Activated effector memory CD4-positive, alpha-beta T cell treated with Interleukin-2 at 50 U/mL for 16 hours (primary cell): ENCODE data around the gene MARCHF9.
"Not testable (repeated sequence)": the region's sequence is repeated elsewhere in the genome, so short reads cannot be mapped to it uniquely, and the experiment has no call there.

Experiments
- DNase-seq: peaks from one replicate; pipeline ENCODE4 v3.0.0-alpha.2; 2020

The MARCHF9 gene, protein sequence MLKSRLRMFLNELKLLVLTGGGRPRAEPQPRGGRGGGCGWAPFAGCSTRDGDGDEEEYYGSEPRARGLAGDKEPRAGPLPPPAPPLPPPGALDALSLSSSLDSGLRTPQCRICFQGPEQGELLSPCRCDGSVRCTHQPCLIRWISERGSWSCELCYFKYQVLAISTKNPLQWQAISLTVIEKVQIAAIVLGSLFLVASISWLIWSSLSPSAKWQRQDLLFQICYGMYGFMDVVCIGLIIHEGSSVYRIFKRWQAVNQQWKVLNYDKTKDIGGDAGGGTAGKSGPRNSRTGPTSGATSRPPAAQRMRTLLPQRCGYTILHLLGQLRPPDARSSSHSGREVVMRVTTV

GRCh38 chr12:57754411-57755193, at the start of gene MARCHF9:
Gene MARCHF9 (plus strand): TSS chr12:57755103. CDS start chr12:57755529, 426 bp downstream.
- peak; percentile 83 for DNase-seq

- no peak for DNase-seq
Observed at GRCh38 chr12:57707250-57707649, 47.7 kb upstream of the MARCHF9 start.

DNA sequence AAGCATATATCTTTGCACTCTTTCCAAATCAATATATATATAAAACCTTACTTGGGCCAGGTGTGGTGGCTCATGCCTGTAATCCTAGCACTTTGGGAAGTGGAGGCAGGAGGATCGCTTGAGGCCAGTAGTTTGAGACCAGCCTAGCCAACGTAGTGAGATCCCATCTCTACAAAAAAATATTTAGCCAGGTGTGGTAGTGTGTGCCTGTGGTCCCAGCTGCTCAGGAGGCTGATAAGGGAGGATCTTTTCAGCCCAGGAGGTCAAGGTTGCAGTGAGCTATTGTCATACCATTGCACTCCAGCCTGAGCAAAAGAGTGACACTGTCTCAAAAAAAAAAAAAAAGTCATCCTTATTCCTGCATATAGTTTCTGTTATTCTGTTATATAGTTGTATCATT, 46.6 kb upstream of the MARCHF9 start:
- DNase-seq, result no peak

GRCh38 chr12:57712701-57713100, 42.2 kb upstream of the MARCHF9 start:
- DNase-seq, result no peak

GRCh38 chr12:57713209-57713608, 41.7 kb upstream of the MARCHF9 start:
- no peak for DNase-seq

DNA sequence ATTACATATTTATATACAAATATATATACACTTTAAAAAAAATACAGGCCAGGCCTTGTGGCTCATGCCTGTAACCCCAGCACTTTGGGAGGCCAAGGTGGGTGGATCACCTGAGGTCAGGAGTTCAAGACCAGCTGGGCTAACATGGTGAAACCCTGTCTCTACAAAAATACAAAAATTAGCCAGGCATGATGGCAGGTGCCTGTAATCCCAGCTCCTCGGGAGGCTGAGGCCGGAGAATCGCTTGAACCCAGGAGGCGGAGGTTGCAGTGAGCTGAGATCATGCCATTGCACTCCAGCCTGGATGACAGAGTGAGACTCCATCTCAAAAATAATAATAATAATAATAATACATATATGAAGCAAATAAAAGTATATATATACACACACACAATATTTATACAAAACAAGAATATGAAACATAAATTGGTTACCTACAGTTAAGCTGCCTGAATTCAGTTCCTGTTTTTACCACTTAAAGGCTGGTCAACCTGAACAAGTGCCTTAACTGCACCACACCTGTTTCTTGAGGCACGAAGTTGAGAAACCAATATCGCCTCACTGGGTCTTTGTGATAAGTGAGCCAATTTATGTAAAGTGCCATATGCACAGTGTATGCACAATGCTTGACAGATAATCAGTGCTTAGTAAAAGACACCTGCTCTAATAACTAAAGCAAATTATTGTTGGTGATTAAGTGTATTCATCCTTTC, 39.7 kb upstream of the MARCHF9 start:
- not testable (repeated sequence) for DNase-seq

DNA sequence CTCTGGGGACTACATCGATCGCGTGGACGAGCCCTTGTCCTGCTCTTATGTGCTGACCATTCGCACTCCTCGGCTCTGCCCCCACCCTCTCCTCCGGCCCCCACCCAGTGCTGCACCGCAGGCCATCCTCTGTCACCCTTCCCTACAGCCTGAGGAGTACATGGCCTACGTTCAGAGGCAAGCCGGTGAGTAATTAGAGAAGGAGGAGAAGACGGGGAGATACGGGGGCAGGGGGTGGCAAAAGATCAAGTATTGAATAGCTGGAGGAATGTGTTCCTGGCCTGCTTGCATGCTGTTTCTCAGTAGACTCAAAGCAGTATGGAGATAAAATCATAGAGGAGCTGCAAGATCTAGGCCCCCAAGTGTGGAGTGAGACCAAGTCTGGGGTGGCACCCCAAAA, 39.1 kb upstream of the MARCHF9 start:
- DNase-seq, result no peak

- no peak for DNase-seq
Observed at GRCh38 chr12:57716305-57716704, 38.6 kb upstream of the MARCHF9 start.

GRCh38 chr12:57717131-57717530, 37.8 kb upstream of the MARCHF9 start:
- DNase-seq, result no peak

GRCh38 chr12:57717846-57718640, 36.9 kb upstream of the MARCHF9 start:
- DNase-seq, result no peak

DNA sequence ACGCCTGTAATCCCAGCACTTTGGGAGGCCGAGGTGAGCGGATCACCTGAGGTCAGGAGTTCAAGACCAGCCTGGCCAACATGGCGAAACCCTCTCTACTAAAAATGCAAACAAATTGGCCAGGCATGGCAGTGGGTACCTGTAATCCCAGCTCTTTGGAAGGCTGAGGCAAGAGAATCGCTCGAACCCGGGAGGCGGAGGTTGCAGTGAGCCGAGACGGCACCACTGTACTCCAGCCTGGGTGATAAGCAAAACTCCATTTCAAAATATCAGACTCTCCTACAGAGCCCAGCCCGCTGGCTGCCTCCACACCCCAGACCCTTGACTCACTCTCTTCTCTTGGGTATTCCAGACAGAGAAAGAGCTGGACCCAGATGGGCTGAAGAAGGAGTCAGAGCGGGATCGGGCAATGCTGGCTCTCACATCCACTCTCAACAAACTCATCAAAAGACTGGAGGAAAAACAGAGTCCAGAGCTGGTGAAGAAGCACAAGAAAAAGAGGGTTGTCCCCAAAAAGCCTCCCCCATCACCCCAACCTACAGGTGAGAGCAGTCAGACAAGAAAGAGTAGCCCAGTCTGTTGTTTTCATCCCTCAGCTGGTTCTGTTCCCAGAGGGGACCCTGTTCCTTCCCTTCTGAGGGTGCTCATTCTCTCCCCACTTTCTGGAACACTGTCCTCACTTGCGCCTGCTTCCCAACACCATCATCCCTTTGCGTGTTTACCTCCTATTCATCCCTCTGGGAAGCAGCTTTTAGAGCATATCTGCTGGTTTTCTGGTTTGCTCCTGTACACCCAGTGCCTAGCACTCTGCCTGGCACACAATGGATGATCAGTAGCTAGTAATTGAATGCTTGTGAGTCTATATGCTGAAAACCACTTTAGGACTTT, 36.0 kb upstream of the MARCHF9 start:
- DNase-seq, result no peak

- DNase-seq, result no peak
Observed at GRCh38 chr12:57719777-57720605, 34.9 kb upstream of the MARCHF9 start.

- no peak for DNase-seq
Observed at GRCh38 chr12:57720606-57721595, 34.0 kb upstream of the MARCHF9 start.

GRCh38 chr12:57721846-57722608, 32.9 kb upstream of the MARCHF9 start:
- not testable (repeated sequence) for DNase-seq

DNA sequence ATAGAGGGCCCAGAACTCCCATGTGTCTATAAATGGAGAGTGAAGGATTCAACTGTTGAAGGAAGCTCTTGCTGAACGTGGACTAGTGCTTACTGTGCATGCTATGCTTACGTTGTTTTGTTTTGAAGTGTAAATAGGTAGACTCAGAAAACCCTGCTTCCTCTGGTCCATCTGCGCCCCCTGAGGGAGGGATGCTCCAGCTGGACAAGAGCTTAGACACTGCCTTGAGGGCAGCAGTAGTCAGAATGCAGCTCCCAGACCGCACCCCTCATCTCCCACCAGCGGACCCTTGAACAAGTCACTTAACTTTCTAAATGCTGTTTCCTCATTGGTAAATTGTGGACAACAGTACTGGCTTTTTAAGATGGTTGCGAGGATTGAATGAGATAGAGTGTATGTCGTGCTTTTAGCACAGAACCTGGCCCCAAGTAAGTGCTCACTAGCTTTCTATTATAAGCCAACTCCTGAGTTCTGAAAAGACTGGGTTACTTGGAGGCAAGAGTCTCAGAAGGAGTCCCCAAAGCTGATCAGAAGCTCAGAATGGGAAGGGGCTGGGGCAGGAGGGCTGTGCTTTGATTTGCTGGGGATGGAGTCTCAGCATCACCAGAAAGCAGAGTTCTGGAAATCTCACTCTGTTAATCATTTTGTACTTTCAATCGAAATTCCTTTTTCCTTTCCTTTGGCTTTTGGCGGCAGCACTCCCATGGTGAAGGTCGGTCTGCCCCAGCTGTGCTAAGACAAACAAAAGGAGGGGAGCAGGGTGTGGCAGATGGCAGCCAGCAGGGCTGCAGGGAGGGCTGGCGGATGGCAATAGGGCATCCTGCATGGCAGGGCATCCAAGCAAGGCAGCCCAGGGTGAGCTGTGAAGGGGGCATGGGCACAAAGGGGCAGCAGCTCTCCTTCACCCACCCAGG, 31.9 kb upstream of the MARCHF9 start:
- DNase-seq, result no peak

- no peak for DNase-seq
Observed at GRCh38 chr12:57723630-57723962, 31.3 kb upstream of the MARCHF9 start.
